Neutrophil (primary cell): Measurements from ENCODE around the gene CECR2.

Experiments used
- H3K27ac ChIP-seq: fragments of 200-600 bp; sonication (generic); 2 replicates; pipeline ENCODE4 v1.5.1; 2016; ENCODE audit warnings: mild to moderate bottlenecking, moderate library complexity
- H3K27me3 ChIP-seq: fragments of 200-600 bp; sonication (generic); 2 replicates; pipeline ENCODE4 v1.6.0; 2016; ENCODE audit warnings: mild to moderate bottlenecking
- H3K36me3 ChIP-seq: fragments of 200-600 bp; sonication (generic); 2 replicates; pipeline ENCODE4 v1.5.1; 2017
- H3K4me1 ChIP-seq, 2 experiments: fragments of 200-600 bp in 1 of 2; sonication (generic) in 1 of 2; 1 replicate in 1 of 2; 2 replicates in 1 of 2; pipeline versions ENCODE4 v1.5.1 to v1.6.1; 2013 to 2016; ENCODE audit warnings: low read depth in 1 of 2, low read length in 1 of 2, mild to moderate bottlenecking in 1 of 2, moderate library complexity in 1 of 2; ENCODE audit not compliant: control insufficient read depth in 1 of 2, insufficient read depth in 1 of 2
- H3K4me3 ChIP-seq, 2 experiments: fragments of 200-600 bp in 1 of 2; sonication (generic) in 1 of 2; 1 replicate in 1 of 2; 2 replicates in 1 of 2; pipeline ENCODE4 v1.5.1; 2013 to 2016; ENCODE audit warnings: low read depth in 1 of 2, low read length in 1 of 2, mild to moderate bottlenecking in 1 of 2, moderate library complexity in 1 of 2
- H3K9me3 ChIP-seq: fragments of 200-600 bp; sonication (generic); 2 replicates; pipeline ENCODE4 v1.5.1; 2016
- TF ChIP-seq, protein P1 (sequence below): fragments of 200-600 bp; sonication (generic); IDR thresholded peaks from 2 replicates; pipeline ENCODE4 v1.5.1; 2016; ENCODE audit warnings: antibody characterized with exemption

Gene CECR2

DNA sequence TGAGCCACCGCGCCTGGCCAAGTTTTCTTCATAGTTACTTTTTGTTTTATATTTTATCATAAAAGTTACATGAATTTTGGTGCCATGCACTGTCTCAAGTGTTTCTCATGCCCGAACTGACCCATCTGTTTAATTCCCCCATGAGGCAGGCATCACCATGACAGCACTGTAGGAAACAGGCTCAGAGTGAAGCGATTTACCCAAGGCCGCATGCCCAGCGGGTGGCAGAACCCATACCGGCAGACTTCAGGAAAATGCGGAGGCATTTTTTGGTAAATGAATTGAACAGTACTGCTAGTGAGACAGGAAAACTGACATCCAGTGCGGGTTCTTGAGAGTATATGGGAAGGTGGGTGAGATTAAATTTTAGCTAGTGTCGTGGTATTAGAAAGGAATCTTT lies 19.0 kb downstream of the CECR2 start:
- H3K27ac ChIP-seq, result no peak overlapping the region
- peaks cover 7% of the 10 kb centered on the region for H3K27me3 ChIP-seq
- H3K4me1 ChIP-seq, result no peaks in the 10 kb centered on the region
- TF ChIP-seq, protein P1, sequence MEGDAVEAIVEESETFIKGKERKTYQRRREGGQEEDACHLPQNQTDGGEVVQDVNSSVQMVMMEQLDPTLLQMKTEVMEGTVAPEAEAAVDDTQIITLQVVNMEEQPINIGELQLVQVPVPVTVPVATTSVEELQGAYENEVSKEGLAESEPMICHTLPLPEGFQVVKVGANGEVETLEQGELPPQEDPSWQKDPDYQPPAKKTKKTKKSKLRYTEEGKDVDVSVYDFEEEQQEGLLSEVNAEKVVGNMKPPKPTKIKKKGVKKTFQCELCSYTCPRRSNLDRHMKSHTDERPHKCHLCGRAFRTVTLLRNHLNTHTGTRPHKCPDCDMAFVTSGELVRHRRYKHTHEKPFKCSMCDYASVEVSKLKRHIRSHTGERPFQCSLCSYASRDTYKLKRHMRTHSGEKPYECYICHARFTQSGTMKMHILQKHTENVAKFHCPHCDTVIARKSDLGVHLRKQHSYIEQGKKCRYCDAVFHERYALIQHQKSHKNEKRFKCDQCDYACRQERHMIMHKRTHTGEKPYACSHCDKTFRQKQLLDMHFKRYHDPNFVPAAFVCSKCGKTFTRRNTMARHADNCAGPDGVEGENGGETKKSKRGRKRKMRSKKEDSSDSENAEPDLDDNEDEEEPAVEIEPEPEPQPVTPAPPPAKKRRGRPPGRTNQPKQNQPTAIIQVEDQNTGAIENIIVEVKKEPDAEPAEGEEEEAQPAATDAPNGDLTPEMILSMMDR, result no peak
- H3K9me3 ChIP-seq, result no peaks in the 10 kb centered on the region
- H3K4me3 ChIP-seq, result no peak overlapping the region
- H3K36me3 ChIP-seq, result no peaks in the 10 kb centered on the region

DNA sequence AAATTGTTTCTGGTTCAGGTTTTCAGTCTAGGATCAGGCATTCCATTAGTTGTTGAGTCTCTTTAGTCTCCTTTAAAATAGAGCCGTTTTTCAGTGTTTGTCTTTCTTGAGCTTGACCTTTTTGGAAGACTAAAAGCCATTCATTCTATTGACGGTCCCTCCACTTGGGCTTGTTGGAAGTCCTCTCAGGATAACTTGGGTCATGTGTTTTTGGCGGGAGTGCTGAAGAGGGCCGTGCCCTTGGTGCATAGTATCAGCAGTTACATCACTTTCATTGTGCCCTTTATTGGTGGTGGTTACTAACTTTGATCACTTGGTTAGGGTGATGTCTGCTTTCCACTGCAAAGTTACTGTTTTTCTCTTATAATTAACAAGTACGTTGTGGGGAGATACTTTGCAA lies 20.8 kb downstream of the CECR2 start:
- Histone ChIP-seq H3K27ac (no peak overlapping the region), H3K36me3 (no peaks in the 10 kb centered on the region), H3K27me3 (peaks cover 10% of the 10 kb centered on the region), H3K9me3 (no peaks in the 10 kb centered on the region), H3K4me1 (no peaks in the 10 kb centered on the region), H3K4me3 (no peak overlapping the region)
- TF ChIP-seq, protein P1, result no peak

DNA sequence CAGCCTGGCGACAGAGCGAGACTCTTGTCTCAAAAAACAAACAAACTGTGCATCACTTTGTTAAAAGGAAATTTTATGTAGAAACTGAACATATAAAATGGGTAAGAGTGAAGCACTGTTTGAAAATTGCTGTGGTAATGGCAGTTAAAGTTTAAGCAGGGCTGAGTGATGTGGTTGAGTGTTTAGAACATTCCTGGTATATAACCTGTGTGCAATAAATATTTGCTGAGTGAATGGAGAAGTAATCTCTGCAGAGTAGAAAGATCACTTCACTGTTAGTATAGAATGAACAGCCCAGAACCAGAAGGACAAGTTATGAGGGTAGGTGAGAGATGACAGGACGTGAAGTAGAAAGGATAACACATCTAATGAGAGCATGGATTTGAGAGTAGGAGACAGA lies 27.3 kb downstream of the CECR2 start:
- H3K9me3 ChIP-seq, result no peaks in the 10 kb centered on the region
- H3K36me3 ChIP-seq, result no peaks in the 10 kb centered on the region
- H3K4me3 ChIP-seq, result no peak overlapping the region
- H3K27me3 ChIP-seq, result peaks cover 17% of the 10 kb centered on the region
- H3K27ac ChIP-seq, result no peak overlapping the region
- no peaks in the 10 kb centered on the region for H3K4me1 ChIP-seq
- TF ChIP-seq, protein P1, result no peak

DNA sequence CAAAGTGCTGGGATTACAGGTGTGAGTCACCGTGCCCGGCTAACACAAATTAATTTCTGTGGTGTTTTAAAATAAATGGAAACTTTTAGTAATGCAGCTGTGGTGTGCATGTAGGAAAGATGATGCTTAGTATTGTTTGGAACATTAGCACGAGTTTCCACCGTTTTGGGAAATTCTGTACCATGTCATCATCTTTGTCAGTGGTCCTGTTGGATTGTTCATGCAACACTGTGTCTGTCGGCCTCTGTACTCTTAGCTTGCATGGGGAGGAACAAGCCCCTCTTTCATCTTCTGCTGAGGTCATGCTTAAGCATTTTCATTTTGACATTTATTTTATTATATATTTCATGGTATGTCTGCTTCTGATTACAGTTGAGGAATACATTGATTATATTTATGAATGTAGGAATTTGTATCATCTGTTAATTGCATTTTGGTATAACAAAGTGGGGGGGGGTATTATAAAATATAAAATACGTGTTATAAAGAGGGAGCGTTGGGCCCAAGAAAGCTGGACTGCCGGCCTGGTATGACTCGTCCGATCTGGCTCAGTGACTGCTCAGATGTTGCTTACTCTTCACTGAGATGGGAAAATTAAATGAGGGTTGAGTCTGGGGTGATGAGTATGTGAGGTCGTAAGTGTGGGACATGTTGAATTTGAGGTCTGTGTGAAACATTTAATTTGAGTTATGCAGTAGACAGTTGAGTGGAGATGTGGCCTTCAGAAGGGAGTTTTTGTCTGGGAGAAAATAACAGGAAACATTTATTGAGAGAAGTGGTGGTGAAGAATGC lies 28.7 kb downstream of the CECR2 start:
- H3K27ac ChIP-seq, result no peak overlapping the region
- TF ChIP-seq, protein P1, result no peak
- no peak overlapping the region for H3K4me3 ChIP-seq
- no peaks in the 10 kb centered on the region for H3K36me3 ChIP-seq
- H3K27me3 ChIP-seq, result peaks cover 17% of the 10 kb centered on the region
- no peaks in the 10 kb centered on the region for H3K4me1 ChIP-seq
- H3K9me3 ChIP-seq, result no peaks in the 10 kb centered on the region

DNA sequence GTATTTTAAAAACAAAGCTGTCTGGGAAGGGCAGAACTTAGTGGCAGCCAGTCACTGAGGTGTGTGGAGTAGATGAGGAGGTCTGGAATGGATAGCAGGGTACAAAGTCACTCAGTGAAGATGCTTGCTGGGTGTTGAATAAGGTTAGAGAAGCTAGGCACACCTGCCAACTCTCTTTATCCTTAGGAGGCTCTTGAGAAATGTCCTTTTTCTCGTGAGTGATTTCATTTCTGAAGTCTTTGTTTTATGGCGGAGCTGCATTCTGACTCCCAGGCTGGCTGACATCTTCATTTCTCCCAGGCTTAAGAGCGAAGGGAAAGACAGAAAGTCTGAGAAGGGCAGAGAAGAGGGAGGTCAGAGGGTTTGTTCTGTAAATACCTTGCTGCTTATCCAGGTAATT lies 31.0 kb downstream of the CECR2 start:
- peaks cover 12% of the 10 kb centered on the region for H3K27me3 ChIP-seq
- no peak overlapping the region for H3K27ac ChIP-seq
- H3K9me3 ChIP-seq, result no peaks in the 10 kb centered on the region
- H3K4me3 ChIP-seq, result no peak overlapping the region
- H3K4me1 ChIP-seq, result no peaks in the 10 kb centered on the region
- TF ChIP-seq, protein P1, result no peak
- no peaks in the 10 kb centered on the region for H3K36me3 ChIP-seq
